GM21360 (cell line): Measurements from ENCODE around the gene LUC7L3.
"Not testable (repeated sequence)": the region's sequence is repeated elsewhere in the genome, so short reads cannot be mapped to it uniquely, and the experiment has no call there.

Experiments used
- ATAC-seq: cut with Tn5 transposase; IDR thresholded peaks from one replicate; pipeline ENCODE4 v1.9.1; 2021; ENCODE audit warnings: mild to moderate bottlenecking, moderate library complexity; ENCODE audit not compliant: unreplicated experiment

LUC7L3 gene

GRCh38 chr17:50708050-50709000 lies 11.1 kb upstream of the LUC7L3 start:
- no peak for ATAC-seq

DNA sequence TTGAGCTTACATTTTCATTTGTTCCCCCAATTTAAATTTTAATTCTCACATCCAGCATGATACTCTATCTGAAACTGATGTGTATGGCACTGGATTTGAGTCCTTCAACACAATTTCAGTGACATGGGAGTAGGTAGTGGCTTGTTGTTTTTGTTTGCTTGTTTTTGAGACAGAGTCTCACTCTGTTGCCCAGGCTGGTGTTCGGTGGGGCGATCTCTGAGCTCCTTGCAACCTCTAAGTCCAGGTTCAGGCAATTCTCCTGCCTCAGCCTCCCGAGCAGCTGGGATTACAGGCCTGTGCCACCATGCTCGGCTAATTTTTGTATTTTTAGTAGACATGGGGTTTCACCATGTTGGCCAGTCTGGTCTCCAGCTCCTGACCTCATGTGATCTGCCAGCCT lies 10.3 kb upstream of the LUC7L3 start:
- ATAC-seq = not testable (repeated sequence)

DNA sequence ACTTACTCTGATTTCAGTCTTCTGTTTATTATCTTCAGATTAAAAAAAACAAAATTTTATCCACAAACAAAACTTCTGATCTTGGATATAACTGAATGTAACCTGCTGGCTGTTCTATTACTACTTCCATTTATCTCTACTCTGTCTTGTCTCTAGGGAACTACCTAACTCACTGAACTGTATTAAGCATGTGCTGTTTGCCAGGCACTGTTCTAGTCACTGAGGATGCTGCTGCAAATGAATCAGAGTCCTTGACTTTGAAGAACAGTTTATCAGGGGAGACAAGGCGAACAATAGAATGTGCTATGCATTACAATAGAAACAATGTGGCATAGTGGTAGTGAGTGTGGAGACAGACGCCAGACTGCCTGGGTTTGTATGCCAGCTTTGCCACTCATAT lies 9.4 kb upstream of the LUC7L3 start:
- ATAC-seq = no peak

- ATAC-seq = no peak
Measured at GRCh38 chr17:50710650-50711049, 8.8 kb upstream of the LUC7L3 start.

GRCh38 chr17:50712641-50713040 lies 6.8 kb upstream of the LUC7L3 start:
- ATAC-seq = no peak

- no peak for ATAC-seq
Measured at GRCh38 chr17:50715471-50715870, 3.9 kb upstream of the LUC7L3 start.

DNA sequence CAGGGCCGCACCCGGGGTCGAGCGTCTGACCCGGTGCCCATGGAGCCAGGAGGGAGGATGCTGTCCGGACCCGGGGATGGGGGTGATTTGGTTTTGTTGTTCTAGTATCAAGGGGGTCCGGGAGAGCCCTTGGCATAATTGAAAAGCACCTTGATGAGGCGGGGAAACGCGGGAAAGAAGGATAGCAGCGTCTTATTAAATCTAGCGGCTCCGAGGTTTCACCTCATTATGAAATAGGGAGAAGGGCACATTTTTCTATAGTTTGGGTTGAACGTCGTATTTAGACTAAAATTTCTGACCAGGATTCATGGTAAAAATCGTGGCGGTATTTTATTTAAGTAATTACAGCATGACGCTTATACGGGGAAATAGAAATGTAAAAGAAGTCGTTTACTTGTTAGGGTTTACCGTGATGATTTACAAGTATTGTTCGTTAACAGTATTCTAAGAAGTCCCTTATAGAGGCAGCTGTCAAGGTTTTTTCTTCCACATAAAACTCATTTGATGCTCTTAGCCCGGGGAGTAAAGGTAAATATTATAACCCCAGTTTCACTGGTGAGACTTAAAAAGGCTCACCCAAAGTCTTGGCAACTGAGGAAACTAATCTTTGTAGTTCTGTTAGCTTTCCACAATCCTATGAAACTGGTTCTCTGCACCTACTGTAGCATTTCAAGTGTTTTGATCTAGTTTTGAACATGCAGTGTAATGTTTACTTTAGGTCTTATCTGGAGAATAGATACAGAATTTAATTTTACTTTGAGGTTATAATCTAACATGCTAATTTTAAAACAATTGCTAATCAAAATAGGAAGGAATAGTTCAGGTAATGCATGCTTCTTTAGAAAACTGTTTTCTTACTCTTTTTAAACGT lies 756 bp downstream of the LUC7L3 start:
- no peak for ATAC-seq

- no peak for ATAC-seq
Measured at GRCh38 chr17:50721194-50722010, 2.0 kb downstream of the LUC7L3 start.

DNA sequence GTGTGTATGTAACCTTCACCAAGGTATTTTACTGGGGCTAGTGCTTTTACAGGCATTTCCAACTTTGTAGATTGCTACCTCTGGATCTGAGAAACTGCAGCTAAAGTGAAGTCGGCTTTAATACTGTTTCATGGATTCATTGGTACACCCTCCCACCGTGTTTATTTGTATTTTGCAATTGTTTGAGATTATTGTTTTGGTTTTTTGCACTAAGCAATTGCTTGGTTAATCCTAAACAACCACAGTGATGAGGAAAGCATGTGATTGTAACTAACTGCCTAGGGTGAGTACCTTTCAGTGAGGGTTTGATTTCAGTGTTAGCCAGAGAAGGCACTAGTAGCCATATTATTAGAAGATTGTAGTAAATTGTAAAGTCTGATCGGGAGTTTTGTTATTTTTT lies 3.3 kb downstream of the LUC7L3 start:
- no peak for ATAC-seq

DNA sequence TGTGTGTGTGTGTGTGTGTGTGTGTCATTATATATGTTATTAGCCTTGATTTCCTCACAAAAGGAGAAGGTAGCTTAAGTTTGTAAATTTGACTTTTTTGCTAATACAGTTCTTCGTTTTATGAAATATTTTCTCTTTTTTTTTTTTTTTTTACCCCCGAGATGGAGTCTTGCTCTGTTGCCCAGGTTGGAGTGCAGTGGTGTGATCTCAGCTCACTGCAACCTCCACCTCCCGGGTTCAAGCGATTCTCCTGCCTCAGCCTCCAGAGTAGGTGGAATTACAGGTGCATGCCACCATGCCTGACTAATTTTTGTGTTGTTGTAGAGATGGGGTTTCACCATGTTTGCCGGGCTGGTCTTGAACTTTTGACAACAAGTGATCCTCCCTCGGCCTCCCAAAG lies 5.2 kb downstream of the LUC7L3 start:
- not testable (repeated sequence) for ATAC-seq

DNA sequence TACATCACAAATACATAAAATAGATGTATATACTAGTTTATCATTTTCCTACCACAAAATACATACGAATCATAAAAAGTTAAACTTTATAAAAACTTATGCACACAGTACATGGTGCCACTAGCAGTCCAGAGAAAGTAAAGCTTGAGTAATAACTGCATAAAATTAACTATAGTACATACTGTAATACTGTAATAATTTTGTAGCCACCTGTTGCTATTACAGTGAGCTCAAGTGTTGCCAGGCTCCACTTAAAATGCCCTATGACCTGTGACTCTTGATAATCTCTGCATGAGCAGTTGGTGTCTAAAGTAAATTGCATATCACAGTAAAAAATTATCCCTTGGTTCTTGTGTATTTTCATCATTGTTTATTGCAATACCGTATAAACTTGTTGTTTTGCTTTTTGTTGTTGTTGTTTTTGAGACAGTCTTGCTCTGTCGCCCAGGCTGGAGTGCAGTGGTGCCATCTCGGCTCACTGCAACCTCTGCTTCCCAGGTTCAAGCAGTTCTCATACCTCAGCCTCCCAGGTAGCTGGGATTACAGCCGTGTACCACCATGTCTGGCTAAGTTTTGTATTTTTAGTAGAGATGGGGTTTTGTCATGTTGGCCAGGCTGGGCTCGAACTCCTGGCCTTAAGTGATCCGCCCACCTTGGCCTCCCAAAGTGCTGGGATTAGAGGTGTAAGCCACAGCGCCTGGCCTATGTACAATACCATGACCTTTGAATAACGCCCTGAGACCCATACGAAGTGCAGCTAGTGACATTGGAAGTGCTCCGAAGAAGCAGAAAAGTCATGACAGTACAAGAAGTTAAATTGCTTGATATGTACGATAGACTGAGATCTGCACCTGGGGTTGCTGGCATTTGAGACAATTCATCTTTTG lies 6.6 kb downstream of the LUC7L3 start:
- no peak for ATAC-seq

DNA sequence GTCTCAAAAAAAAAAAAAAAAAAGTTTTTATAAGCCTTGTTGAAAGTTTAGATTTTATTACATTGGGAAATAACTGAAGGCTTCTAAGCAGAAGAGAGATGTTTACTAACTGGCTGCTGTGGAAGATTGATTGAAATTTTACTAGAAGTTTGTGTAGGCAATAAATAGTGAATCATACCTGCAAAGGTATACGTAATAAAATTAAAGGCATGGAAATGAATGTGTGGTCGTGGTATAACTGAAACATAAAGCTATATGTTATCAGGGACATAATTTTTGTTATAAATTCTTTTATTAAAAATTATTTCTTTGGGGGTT lies 8.7 kb downstream of the LUC7L3 start:
- no peak for ATAC-seq

GRCh38 chr17:50728881-50729765 lies 9.7 kb downstream of the LUC7L3 start:
- no peak for ATAC-seq

DNA sequence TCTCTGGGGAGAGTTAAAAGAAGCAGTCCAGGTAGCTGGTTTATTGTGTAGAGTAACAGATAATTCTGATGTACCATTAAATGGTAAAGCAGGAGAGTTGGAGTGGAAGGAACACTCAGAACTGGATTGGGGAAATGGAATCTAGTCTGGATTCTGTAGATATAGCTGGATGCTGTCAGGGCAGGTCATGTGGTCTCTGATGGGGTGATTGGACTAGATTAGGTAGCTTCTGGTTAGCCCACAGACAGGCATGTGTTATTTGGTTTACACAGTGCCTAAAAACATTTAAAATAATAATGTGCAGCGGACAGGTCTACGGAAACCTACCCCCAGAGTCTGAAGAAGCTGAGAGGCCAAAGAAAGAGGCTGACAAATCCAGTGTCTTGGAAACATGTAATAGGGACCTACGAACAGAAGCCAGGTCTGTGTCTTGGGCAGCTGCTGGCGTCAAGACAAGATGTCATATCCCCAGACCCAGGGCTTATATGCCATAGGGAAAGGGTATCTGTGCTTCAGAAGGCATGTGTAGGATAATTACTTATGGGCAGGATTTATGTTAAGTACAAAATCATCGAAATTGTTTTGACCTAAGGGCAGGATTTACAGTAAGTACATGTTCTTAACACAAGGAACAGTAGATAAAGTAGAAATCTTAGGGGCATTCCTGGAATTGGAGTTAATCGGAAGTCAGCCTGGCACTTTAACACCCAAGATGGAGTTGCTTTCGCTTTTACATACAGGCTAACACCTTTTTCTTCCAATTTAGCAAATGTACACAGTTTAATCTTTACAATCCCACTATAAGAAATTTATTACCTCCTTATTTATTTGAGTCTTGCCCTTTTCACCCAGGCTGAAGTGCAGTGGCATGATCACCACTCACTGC lies 12.4 kb downstream of the LUC7L3 start:
- ATAC-seq = no peak

- no peak for ATAC-seq
Measured at GRCh38 chr17:50735287-50735686, 15.9 kb downstream of the LUC7L3 start.

DNA sequence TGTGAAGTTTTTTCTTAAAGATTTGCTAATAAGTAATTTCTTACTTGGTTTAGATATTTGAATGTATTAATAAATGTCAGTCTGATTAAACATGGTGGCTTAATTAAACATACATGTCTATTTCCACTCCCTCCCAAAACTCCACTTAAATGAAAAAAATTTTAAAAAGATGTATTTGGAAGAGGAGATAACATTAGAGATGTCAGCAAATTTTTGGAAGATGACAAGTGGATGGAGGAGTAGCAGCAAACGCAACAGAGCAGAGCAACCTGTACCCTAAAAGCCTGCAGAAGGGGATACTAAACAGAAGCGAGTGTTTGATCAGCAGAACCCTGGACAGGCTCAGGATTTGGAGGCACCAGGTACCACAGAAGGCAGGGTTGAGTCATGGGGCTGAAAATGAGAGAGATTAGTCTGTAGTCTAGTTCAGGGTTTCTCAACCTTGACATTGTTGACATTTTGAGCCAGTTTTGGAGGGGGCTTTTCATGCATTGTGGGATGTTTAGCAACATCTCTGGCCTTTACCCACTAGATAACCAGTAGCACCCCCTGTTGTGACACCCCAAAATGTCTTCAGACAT lies 17.8 kb downstream of the LUC7L3 start:
- no peak for ATAC-seq

- no peak for ATAC-seq
Measured at GRCh38 chr17:50739098-50739497, 19.7 kb downstream of the LUC7L3 start.

- ATAC-seq = no peak
Measured at GRCh38 chr17:50745631-50746030, 26.2 kb downstream of the LUC7L3 start.
